HG02678 (cell line): ENCODE results near the gene GPR143.

Experiments
- ATAC-seq: cut with Tn5 transposase; IDR thresholded peaks from one replicate; pipeline ENCODE4 v1.9.1; 2021; ENCODE audit warnings: mild to moderate bottlenecking, moderate library complexity; ENCODE audit not compliant: unreplicated experiment

The GPR143 gene

DNA sequence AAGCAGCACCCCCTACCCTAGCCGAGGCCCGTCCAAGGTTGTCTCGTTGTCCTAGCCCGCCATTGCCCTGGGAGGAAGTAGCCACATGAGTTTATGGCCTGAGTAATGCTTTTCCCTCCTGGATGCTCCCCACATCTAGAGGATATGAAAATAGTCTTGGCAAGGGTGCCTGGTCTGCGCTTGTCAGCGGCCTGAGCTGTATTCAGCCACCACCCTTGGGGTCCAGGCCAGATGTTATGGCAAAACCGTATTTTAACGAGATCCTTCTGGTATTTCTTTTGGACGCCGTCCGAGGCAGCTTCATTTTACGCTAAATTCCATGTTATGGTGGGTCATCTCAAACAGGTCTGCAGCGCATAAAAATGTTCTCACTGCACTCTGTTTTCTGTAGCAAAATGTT, 89.3 kb downstream of the GPR143 start:
- no peak for ATAC-seq
